Epithelial cell of prostate (primary cell): ENCODE measurements around the gene KATNAL1.
A peak's percentile ranks its signal among the peaks of the same experiment; 100 is the strongest.

Source experiments
- DNase-seq: peaks from one replicate; pipeline ENCODE4 v3.0.0-alpha.2; 2011; ENCODE audit warnings: low read depth, low spot score
- H3K27ac ChIP-seq: fragments of 450-650 bp; 2 replicates; pipeline ENCODE4 v1.5.1; 2017; ENCODE audit warnings: mild to moderate bottlenecking

The KATNAL1 gene

GRCh38 chr13:30333616-30334015, 26.3 kb upstream of the KATNAL1 start:
- H3K27ac ChIP-seq: no peak overlapping the region
- no peak for DNase-seq

- DNase-seq: no peak
- no peak overlapping the region for H3K27ac ChIP-seq
Observed at GRCh38 chr13:30332456-30333143, 25.2 kb upstream of the KATNAL1 start.

GRCh38 chr13:30331331-30331771, 24.0 kb upstream of the KATNAL1 start:
- no peak overlapping the region for H3K27ac ChIP-seq
- DNase-seq: no peak

GRCh38 chr13:30329009-30329585, 21.7 kb upstream of the KATNAL1 start:
- DNase-seq: no peak
- no peak overlapping the region for H3K27ac ChIP-seq

- no peak overlapping the region for H3K27ac ChIP-seq
- DNase-seq: no peak
Observed at GRCh38 chr13:30325668-30326067, 18.3 kb upstream of the KATNAL1 start.

- H3K27ac ChIP-seq: no peak overlapping the region
- DNase-seq: no peak
Observed at GRCh38 chr13:30323524-30323923, 16.2 kb upstream of the KATNAL1 start.

- no peak for DNase-seq
- H3K27ac ChIP-seq: no peak overlapping the region
Observed at GRCh38 chr13:30322428-30322827, 15.1 kb upstream of the KATNAL1 start.

- no peak for DNase-seq
- H3K27ac ChIP-seq: no peak overlapping the region
Observed at GRCh38 chr13:30321256-30321655, 13.9 kb upstream of the KATNAL1 start.

GRCh38 chr13:30319655-30320054, 12.3 kb upstream of the KATNAL1 start:
- no peak overlapping the region for H3K27ac ChIP-seq
- no peak for DNase-seq

- no peak for DNase-seq
- no peak overlapping the region for H3K27ac ChIP-seq
Observed at GRCh38 chr13:30319130-30319529, 11.8 kb upstream of the KATNAL1 start.

GRCh38 chr13:30318026-30318425, 10.7 kb upstream of the KATNAL1 start:
- DNase-seq: no peak
- no peak overlapping the region for H3K27ac ChIP-seq

- H3K27ac ChIP-seq: no peak overlapping the region
- DNase-seq: no peak
Observed at GRCh38 chr13:30314562-30314961, 7.2 kb upstream of the KATNAL1 start.

GRCh38 chr13:30314069-30314468, 6.7 kb upstream of the KATNAL1 start:
- no peak overlapping the region for H3K27ac ChIP-seq
- no peak for DNase-seq

GRCh38 chr13:30313311-30313710, 6.0 kb upstream of the KATNAL1 start:
- no peak for DNase-seq
- no peak overlapping the region for H3K27ac ChIP-seq

GRCh38 chr13:30312904-30313303, 5.6 kb upstream of the KATNAL1 start:
- no peak overlapping the region for H3K27ac ChIP-seq
- no peak for DNase-seq

GRCh38 chr13:30308548-30308947, 1.2 kb upstream of the KATNAL1 start:
- DNase-seq: no peak

GRCh38 chr13:30307971-30308290, 580 bp upstream of the KATNAL1 start:
- H3K27ac ChIP-seq: no peak overlapping the region
- no peak for DNase-seq

More at GRCh38 chr13:30308548-30308947, 1.2 kb upstream of the KATNAL1 start:
- no peak overlapping the region for H3K27ac ChIP-seq

- peak; percentile 27 for DNase-seq
Observed at GRCh38 chr13:30306762-30307193, 573 bp downstream of the KATNAL1 start.

GRCh38 chr13:30305456-30305970, 1.8 kb downstream of the KATNAL1 start:
- no peak overlapping the region for H3K27ac ChIP-seq

More at GRCh38 chr13:30306762-30307193, 573 bp downstream of the KATNAL1 start:
- peak overlapping the region; percentile 44 for H3K27ac ChIP-seq

GRCh38 chr13:30303269-30303668, 4.1 kb downstream of the KATNAL1 start:
- DNase-seq: no peak
- H3K27ac ChIP-seq: no peak overlapping the region

More at GRCh38 chr13:30305456-30305970, 1.8 kb downstream of the KATNAL1 start:
- DNase-seq: no peak

GRCh38 chr13:30301827-30302226, 5.5 kb downstream of the KATNAL1 start:
- no peak for DNase-seq
- no peak overlapping the region for H3K27ac ChIP-seq

- no peak for DNase-seq
- no peak overlapping the region for H3K27ac ChIP-seq
Observed at GRCh38 chr13:30300596-30300995, 6.8 kb downstream of the KATNAL1 start.
